GM12878 (cell line): Measurements from ENCODE around the gene MAP7. TPM values are rescaled to one million over a fixed set of nuclear protein-coding genes. Genes with fewer than 3 reads are reported as not detected.

Experiments
- ATAC-seq: fragments of 200-7000 bp; cut with Tn5 transposase; 3 replicates; pipeline ENCODE4 v1.9.1; 2020; ENCODE audit warnings: mild to moderate bottlenecking, moderate library complexity
- BruUV-seq: library from RNA; stranded (reverse); fragments of 400-500 nt; replicated peaks from 2 replicates; lab custom pipeline; 2021; lab: Mats Ljungman, UMichigan
- CTCF ChIA-PET: fragments of 300-600 bp; sonication (Branson Sonifier 250); formaldehyde crosslinking; extraction: SDS; loops from one replicate; lab custom pipeline; 2021; ENCODE audit warnings: inconsistent platforms; lab: Yijun Ruan, JAX
- POLR2A ChIA-PET: fragments of 350-600 bp; formaldehyde crosslinking; extraction: SDS; loops from one replicate; lab custom pipeline; 2021; ENCODE audit warnings: inconsistent platforms; lab: Charles Lee
- RAD21 ChIA-PET: fragments of 300-600 bp; sonication (Branson Sonifier 250); formaldehyde crosslinking; loops from one replicate; lab custom pipeline; 2023; ENCODE audit warnings: antibody characterized with exemption; ENCODE audit not compliant: unreplicated experiment; lab: Charles Lee
- SMC1A ChIA-PET: fragments of 300-600 bp; sonication (Branson Sonifier 250); formaldehyde crosslinking; loops from one replicate; lab custom pipeline; 2023; ENCODE audit not compliant: unreplicated experiment, uncharacterized antibody; lab: Charles Lee
- DNase-seq: peaks from one replicate; pipeline ENCODE4 v3.0.0-alpha.2; 2011; ENCODE audit warnings: low read depth, low spot score
- FAIRE-seq: peaks from 3 replicates; lab custom pipeline; 2011; peaks lifted over from hg19 to GRCh38; lab: Jason Lieb, UNC
- H2AFZ ChIP-seq: 2 replicates; pipeline ENCODE4 v1.6.0; 2011; ENCODE audit warnings: low read depth, low read length, control low read depth; ENCODE audit not compliant: control insufficient read depth
- H3K27ac ChIP-seq: 2 replicates; pipeline ENCODE4 v1.5.1; 2011; ENCODE audit warnings: control low read depth; ENCODE audit not compliant: control insufficient read depth, insufficient read depth
- H3K27me3 ChIP-seq, 2 experiments: replicated peaks in 1 of 2; 2 replicates each; pipeline versions ENCODE4 v1.6.0 to v1.6.1; 2011; ENCODE audit warnings: low read length in 1 of 2; ENCODE audit not compliant: control insufficient read depth in 2 of 2, insufficient read depth in 2 of 2
- H3K36me3 ChIP-seq, 2 experiments: 2 replicates each; pipeline ENCODE4 v1.5.1; 2011; ENCODE audit warnings: low read length in 1 of 2; ENCODE audit not compliant: control insufficient read depth in 2 of 2, insufficient read depth in 2 of 2
- H3K4me1 ChIP-seq: 2 replicates; pipeline ENCODE4 v1.6.1; 2011; ENCODE audit warnings: mild to moderate bottlenecking, low read length, moderate library complexity, mixed read lengths; ENCODE audit not compliant: control insufficient read depth, insufficient read depth
- H3K4me2 ChIP-seq: 2 replicates; pipeline ENCODE4 v1.6.0; 2011; ENCODE audit warnings: control low read depth; ENCODE audit not compliant: control insufficient read depth, insufficient read depth
- H3K4me3 ChIP-seq: fragments of 200-600 bp; sonication (generic); 2 replicates; pipeline ENCODE4 v1.5.1; 2016
- H3K79me2 ChIP-seq: 2 replicates; pipeline ENCODE4 v1.6.0; 2011; ENCODE audit warnings: low read length; ENCODE audit not compliant: control insufficient read depth, insufficient read depth
- H3K9ac ChIP-seq: 2 replicates; pipeline ENCODE4 v1.8.0; 2011; ENCODE audit warnings: low read length, control low read depth, mixed read lengths; ENCODE audit not compliant: control insufficient read depth, insufficient read depth
- H3K9me3 ChIP-seq: replicated peaks from 3 replicates; pipeline ENCODE4 v1.5.1; 2011; ENCODE audit warnings: mild to moderate bottlenecking, low read length; ENCODE audit not compliant: control insufficient read depth, insufficient read depth
- H4K20me1 ChIP-seq: 2 replicates; pipeline ENCODE4 v1.6.0; 2011; ENCODE audit not compliant: control insufficient read depth, insufficient read depth
- ASH2L ChIP-seq: fragments of 300-600, 200-600 bp; sonication (generic); IDR thresholded peaks from 2 replicates; pipeline ENCODE4 v1.6.1; 2017; ENCODE audit warnings: low read depth, mild to moderate bottlenecking, borderline replicate concordance
- BCL3 ChIP-seq: IDR thresholded peaks from 2 replicates; pipeline ENCODE4 v1.6.1; 2011; ENCODE audit warnings: borderline replicate concordance, low read depth, mild to moderate bottlenecking, moderate library complexity, low read length; ENCODE audit not compliant: insufficient read depth, poor library complexity, severe bottlenecking
- CBFB ChIP-seq: IDR thresholded peaks from 2 replicates; pipeline ENCODE4 v1.6.1; 2016; ENCODE audit warnings: antibody characterized with exemption, low read depth
- CBX3 ChIP-seq: fragments of 200-600 bp; sonication (generic); IDR thresholded peaks from 2 replicates; pipeline ENCODE4 v1.6.1; 2016; ENCODE audit warnings: low read depth, borderline replicate concordance
- EP300 ChIP-seq, 2 experiments: fragments of 150-350 bp in 1 of 2; IDR thresholded peaks; 2 replicates each; pipeline ENCODE4 v1.6.1; 2011 to 2012; ENCODE audit warnings: low read depth in 2 of 2, low read length in 2 of 2, borderline replicate concordance in 1 of 2, improper control_type of control experiment in 1 of 2, inconsistent platforms in 1 of 2; ENCODE audit not compliant: control insufficient read depth in 1 of 2
- ESRRA ChIP-seq: IDR thresholded peaks from 2 replicates; pipeline ENCODE4 v1.6.1; 2012; ENCODE audit warnings: mild to moderate bottlenecking, low read length, improper control_type of control experiment
- MAX ChIP-seq: IDR thresholded peaks from 2 replicates; pipeline ENCODE4 v1.6.1; 2012; ENCODE audit warnings: low read depth, low read length, improper control_type of control experiment
- MTA2 ChIP-seq: fragments of 450-650 bp; IDR thresholded peaks from 2 replicates; pipeline ENCODE4 v1.6.1; 2016; ENCODE audit warnings: low read depth, mild to moderate bottlenecking, moderate library complexity
- PAX8 ChIP-seq: fragments of 450-650 bp; IDR thresholded peaks from 2 replicates; pipeline ENCODE4 v1.6.1; 2017; ENCODE audit warnings: mild to moderate bottlenecking, moderate library complexity
- POLR2AphosphoS2 ChIP-seq: IDR thresholded peaks from 2 replicates; pipeline ENCODE4 v1.6.1; 2011; ENCODE audit warnings: low read depth, mild to moderate bottlenecking, low read length, improper control_type of control experiment, moderate library complexity
- SIN3A ChIP-seq: IDR thresholded peaks from 2 replicates; pipeline ENCODE4 v1.6.1; 2012; ENCODE audit warnings: low read depth, low read length, improper control_type of control experiment
- SMAD5 ChIP-seq: IDR thresholded peaks from 2 replicates; pipeline ENCODE4 v1.6.1; 2016; ENCODE audit warnings: antibody characterized with exemption, low read depth
- SMARCA5 ChIP-seq: fragments of 450-650 bp; IDR thresholded peaks from 2 replicates; pipeline ENCODE4 v1.6.1; 2017; ENCODE audit warnings: mild to moderate bottlenecking
- TCF7 ChIP-seq: IDR thresholded peaks from 2 replicates; pipeline ENCODE4 v1.6.1; 2014; ENCODE audit warnings: antibody characterized with exemption, borderline replicate concordance
- ZBED1 ChIP-seq: IDR thresholded peaks from 2 replicates; pipeline ENCODE4 v1.6.1; 2016; ENCODE audit warnings: borderline replicate concordance
- ZNF217 ChIP-seq: fragments of 450-650 bp; IDR thresholded peaks from 2 replicates; pipeline ENCODE4 v1.6.1; 2017; ENCODE audit warnings: antibody characterized with exemption, mild to moderate bottlenecking
- ZSCAN29 ChIP-seq: fragments of 450-650 bp; IDR thresholded peaks from 2 replicates; pipeline ENCODE4 v1.6.1; 2017; ENCODE audit warnings: mild to moderate bottlenecking, moderate library complexity
- ZZZ3 ChIP-seq: IDR thresholded peaks from 2 replicates; pipeline ENCODE4 v1.6.1; 2011; ENCODE audit warnings: low read depth; ENCODE audit not compliant: control insufficient read depth, insufficient read length
- WGBS: methylation state at CpG from one replicate; pipeline ENCODE4 v1.1.6; 2016; ENCODE audit warnings: low lambda C conversion rate; ENCODE audit not compliant: insufficient replicate concordance, insufficient coverage; ENCODE audit errors: missing lambda C conversion rate; 5-methylcytosine and 5-hydroxymethylcytosine counted together
- in situ Hi-C: fragments of 300-500 bp; cut with MboI; formaldehyde crosslinking; loops from 9 replicates; pipeline ENCODE4 v1.14.3; 2018; ENCODE audit warnings: mixed read lengths
- intact Hi-C: fragments of 100-400 bp; cut with micrococcal nuclease; formaldehyde crosslinking; loops from one replicate; pipeline ENCODE4 v1.14.2; 2022; ENCODE audit not compliant: unreplicated experiment
- polyA plus RNA-seq, 11 experiments: library from polyadenylated mRNA; depleted of rRNA in 4 of 11; unstranded in 6 of 11; stranded (reverse) in 5 of 11; fragments of >200 nt; fragmentation: Nextera tagmentation in 4 of 11; fragmentation: Illumina TruSeq in 1 of 11; extraction: Ambion mirVana in 4 of 11; extraction: Trizol in 1 of 11; gene quantifications; 1 replicate in 1 of 11; 2 replicates in 10 of 11; pipeline versions ENCODE4 v1.2.1 to v1.2.3, GENCODE V29; 2011 to 2016; ENCODE audit warnings: inconsistent platforms in 2 of 11, missing spikeins in 2 of 11, low read depth in 1 of 11
- total RNA-seq, 4 experiments: library from RNA; depleted of rRNA in 3 of 4; stranded (reverse); fragments of >200 nt in 3 of 4; fragmentation: Illumina TruSeq in 1 of 4; extraction: Trizol in 1 of 4; gene quantifications; 2 replicates each; pipeline versions ENCODE4 v1.2.1 to v1.2.3, GENCODE V29; 2013 to 2021
- TF ChIP-seq, protein P1 (sequence below): fragments of 450-650 bp; IDR thresholded peaks from 2 replicates; pipeline ENCODE4 v1.6.1; 2018; ENCODE audit warnings: borderline replicate concordance, mild to moderate bottlenecking; ENCODE audit not compliant: partially characterized antibody
- TF ChIP-seq, protein P2 (sequence below): IDR thresholded peaks from 2 replicates; pipeline ENCODE4 v1.6.1; 2012; ENCODE audit warnings: low read length, inconsistent platforms

Gene MAP7
- total and polyA plus RNA-seq, 10 of the 15 experiments (the other 5 are each of a cell fraction or from before 2014, with no cell fraction given), result 0.04 to 0.17 (median 0.08) TPM; not detected in 2

DNA sequence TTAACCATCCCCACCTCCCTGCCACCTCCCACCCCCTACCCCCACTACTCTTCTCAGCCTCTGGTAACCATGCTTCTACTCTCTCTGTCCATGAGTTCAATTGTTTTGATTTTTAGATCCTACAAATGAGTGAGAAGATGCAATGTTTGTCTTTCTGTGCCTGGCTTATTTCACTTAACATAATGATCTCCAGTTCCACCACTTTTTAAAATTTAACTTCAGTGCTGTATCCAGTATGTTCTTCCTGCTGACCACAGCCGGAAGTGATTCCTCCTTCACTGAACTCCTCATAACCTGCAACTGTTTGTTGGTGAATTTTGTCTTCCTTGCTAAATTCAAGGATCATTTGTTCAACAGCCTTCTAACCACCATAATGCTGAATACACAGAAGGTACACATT, 3.9 kb downstream of the MAP7 start:
- in situ Hi-C loops, result no loop called here
- H3K27me3 ChIP-seq, result peaks cover 0 to 7% of the 10 kb centered on the region in 2 experiments; a peak in 3 of 4 replicates
- no peak for TF ChIP-seq PAX8
- TF ChIP-seq EP300 (IDR thresholded peaks at IDR 0.05; ENCODE audit: borderline replicate concordance in 1 of 2, control insufficient read depth in 1 of 2, low read depth in 2 of 2, low read length in 2 of 2), result no peak
- no peak for TF ChIP-seq POLR2AphosphoS2
- no peak for TF ChIP-seq MAX
- TF ChIP-seq CBX3, result no peak
- TF ChIP-seq, protein P1, sequence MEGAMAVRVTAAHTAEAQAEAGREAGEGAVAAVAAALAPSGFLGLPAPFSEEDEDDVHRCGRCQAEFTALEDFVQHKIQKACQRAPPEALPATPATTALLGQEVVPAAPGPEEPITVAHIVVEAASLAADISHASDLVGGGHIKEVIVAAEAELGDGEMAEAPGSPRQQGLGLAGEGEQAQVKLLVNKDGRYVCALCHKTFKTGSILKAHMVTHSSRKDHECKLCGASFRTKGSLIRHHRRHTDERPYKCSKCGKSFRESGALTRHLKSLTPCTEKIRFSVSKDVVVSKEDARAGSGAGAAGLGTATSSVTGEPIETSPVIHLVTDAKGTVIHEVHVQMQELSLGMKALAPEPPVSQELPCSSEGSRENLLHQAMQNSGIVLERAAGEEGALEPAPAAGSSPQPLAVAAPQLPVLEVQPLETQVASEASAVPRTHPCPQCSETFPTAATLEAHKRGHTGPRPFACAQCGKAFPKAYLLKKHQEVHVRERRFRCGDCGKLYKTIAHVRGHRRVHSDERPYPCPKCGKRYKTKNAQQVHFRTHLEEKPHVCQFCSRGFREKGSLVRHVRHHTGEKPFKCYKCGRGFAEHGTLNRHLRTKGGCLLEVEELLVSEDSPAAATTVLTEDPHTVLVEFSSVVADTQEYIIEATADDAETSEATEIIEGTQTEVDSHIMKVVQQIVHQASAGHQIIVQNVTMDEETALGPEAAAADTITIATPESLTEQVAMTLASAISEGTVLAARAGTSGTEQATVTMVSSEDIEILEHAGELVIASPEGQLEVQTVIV, result no peak
- no peak for TF ChIP-seq BCL3
- TF ChIP-seq MTA2, result no peak
- TF ChIP-seq, protein P2, sequence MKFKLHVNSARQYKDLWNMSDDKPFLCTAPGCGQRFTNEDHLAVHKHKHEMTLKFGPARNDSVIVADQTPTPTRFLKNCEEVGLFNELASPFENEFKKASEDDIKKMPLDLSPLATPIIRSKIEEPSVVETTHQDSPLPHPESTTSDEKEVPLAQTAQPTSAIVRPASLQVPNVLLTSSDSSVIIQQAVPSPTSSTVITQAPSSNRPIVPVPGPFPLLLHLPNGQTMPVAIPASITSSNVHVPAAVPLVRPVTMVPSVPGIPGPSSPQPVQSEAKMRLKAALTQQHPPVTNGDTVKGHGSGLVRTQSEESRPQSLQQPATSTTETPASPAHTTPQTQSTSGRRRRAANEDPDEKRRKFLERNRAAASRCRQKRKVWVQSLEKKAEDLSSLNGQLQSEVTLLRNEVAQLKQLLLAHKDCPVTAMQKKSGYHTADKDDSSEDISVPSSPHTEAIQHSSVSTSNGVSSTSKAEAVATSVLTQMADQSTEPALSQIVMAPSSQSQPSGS, result no peak
- TF ChIP-seq CBFB, result no peak
- TF ChIP-seq ESRRA, result no peak
- TF ChIP-seq ZBED1, result no peak
- no peak for TF ChIP-seq ZZZ3
- no peak for TF ChIP-seq ASH2L
- TF ChIP-seq ZNF217, result no peak
- TF ChIP-seq ZSCAN29, result no peak
- TF ChIP-seq SIN3A, result no peak
- TF ChIP-seq SMAD5, result no peak
- no peak for TF ChIP-seq SMARCA5
- no peak for TF ChIP-seq TCF7
- CTCF ChIA-PET, result interaction anchor here (1.6 kb wide), 1 partner anchor 204 kb away, joined by 11 read pairs; no protein-coding TSS in a partner anchor
- FAIRE-seq (no peak), ATAC-seq (no peak), DNase-seq (no peak)
- H3K4me2 ChIP-seq, result no peak overlapping the region
- peaks cover 9% of the 10 kb centered on the region; the same call in 1 of the 2 replicates for H3K4me1 ChIP-seq
- 48% methylated on average over 1 of the region's 1 CpG for WGBS
- no peaks in the 10 kb centered on the region for H3K79me2 ChIP-seq
- RAD21 ChIA-PET, result no interaction called here
- H3K36me3 ChIP-seq, result no peaks in the 10 kb centered on the region
- H4K20me1 ChIP-seq, result no peaks in the 10 kb centered on the region
- no TSS peak for BruUV-seq
- no peak overlapping the region for H3K9ac ChIP-seq
- no peak overlapping the region for H3K27ac ChIP-seq
- intact Hi-C loops, result loop anchor here (10.0 kb wide), 1 partner anchor 202 kb away; no protein-coding TSS in a partner anchor
- H3K4me3 ChIP-seq, result no peak overlapping the region
- POLR2A ChIA-PET, result no interaction called here
- H3K9me3 ChIP-seq, result no peaks in the 10 kb centered on the region
- no peak overlapping the region for H2AFZ ChIP-seq
- SMC1A ChIA-PET, result interaction anchor here (1.2 kb wide), 1 partner anchor 9 kb away, joined by 4 read pairs; no protein-coding TSS in a partner anchor
